Activated naive CD8-positive, alpha-beta T cell treated with anti-CD3 and anti-CD28 coated beads, Interleukin-2, amount 10 ng/mL, durations not matched to agents 7 days and 5 days (primary cell): ENCODE measurements around the gene CRYBG1. TPM values are rescaled to one million over a fixed set of nuclear protein-coding genes. Genes with fewer than 3 reads are reported as not detected.
"Not testable (repeated sequence)": the region's sequence is repeated elsewhere in the genome, so short reads cannot be mapped to it uniquely, and the experiment has no call there.

ENCODE experiments used
- ATAC-seq: fragments of 150-1000 bp; cut with Tn5 transposase; one replicate; pipeline ENCODE4 v1.10.0; 2021; ENCODE audit warnings: low read depth, moderate library complexity
- POLR2A ChIA-PET: fragments of 350-600 bp; sonication (Branson Sonifier 250); formaldehyde crosslinking; loops from one replicate; lab custom pipeline; 2021; ENCODE audit warnings: antibody characterized with exemption; lab: Charles Lee
- DNase-seq: peaks from one replicate; pipeline ENCODE4 v3.0.0; 2021
- H3K27ac Mint-ChIP-seq: one replicate; pipeline ENCODE4 v1.8.0; 2022; ENCODE audit warnings: mild to moderate bottlenecking, mixed read lengths
- H3K27me3 Mint-ChIP-seq: one replicate; pipeline ENCODE4 v1.8.0; 2022; ENCODE audit warnings: mild to moderate bottlenecking, moderate library complexity, mixed read lengths
- H3K36me3 Mint-ChIP-seq: one replicate; pipeline ENCODE4 v1.8.0; 2021; ENCODE audit warnings: mild to moderate bottlenecking, mixed read lengths
- H3K4me1 Mint-ChIP-seq: one replicate; pipeline ENCODE4 v1.8.0; 2021; ENCODE audit warnings: mixed read lengths
- H3K4me3 Mint-ChIP-seq: one replicate; pipeline ENCODE4 v1.8.0; 2022; ENCODE audit warnings: mild to moderate bottlenecking, moderate library complexity, mixed read lengths
- H3K9me3 Mint-ChIP-seq: one replicate; pipeline ENCODE4 v1.8.0; 2021; ENCODE audit warnings: mixed read lengths
- total RNA-seq, 2 experiments: library from RNA; stranded (reverse); gene quantifications; one replicate each; pipeline ENCODE4 v1.2.3, GENCODE V29; 2021

The CRYBG1 gene
- total RNA-seq, 2 experiments from 2014 or later, result 34.8 to 37.3 TPM

DNA sequence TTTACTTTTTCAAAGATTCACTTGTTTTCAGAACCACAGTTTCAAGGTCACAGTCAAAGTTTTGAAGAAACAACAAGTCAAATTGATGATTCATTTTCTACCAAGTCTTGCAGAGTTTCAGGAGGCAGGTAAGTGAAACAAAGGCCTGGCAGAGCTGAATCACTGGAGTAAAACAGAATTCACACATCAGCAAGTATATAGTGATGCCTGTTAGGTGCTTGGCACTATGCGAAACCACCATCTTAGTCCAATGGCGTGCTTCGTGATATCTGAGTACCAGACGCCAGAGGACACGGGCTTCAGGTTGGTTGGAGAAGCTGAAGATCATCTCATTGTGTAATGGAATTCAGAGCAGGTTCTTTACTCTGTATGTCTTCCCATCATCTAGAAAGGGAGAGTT, 192.9 kb downstream of the CRYBG1 start:
- Mint-ChIP-seq H3K36me3 (peaks cover 45% of the 10 kb centered on the region), H3K4me1 (peaks cover 4% of the 10 kb centered on the region), H3K4me3 (no peak overlapping the region), H3K27ac (no peak overlapping the region), H3K9me3 (peaks cover 2% of the 10 kb centered on the region), H3K27me3 (no peaks in the 10 kb centered on the region)
- ATAC-seq (no peak), DNase-seq (no peak)
- POLR2A ChIA-PET, result interaction anchor here (1.4 kb wide), 1 partner anchor 41 kb away, joined by 5 read pairs; no protein-coding TSS in a partner anchor

DNA sequence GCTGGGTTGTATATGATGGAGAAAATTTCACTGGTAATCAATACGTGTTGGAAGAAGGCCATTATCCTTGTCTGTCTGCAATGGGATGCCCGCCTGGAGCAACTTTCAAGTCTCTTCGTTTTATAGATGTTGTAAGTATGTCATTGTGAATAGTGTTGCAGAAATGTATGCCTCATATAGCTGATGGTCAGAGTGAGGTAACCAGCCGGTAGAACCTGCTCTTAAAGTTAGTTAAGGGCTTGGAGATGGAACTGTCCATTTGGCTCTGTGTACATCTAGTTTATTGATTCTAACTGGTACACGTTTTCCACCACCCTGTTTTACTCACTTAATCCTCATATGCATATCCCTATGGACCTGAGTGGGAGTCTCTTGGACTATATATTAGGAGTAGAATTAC, 195.2 kb downstream of the CRYBG1 start:
- no peak overlapping the region for H3K4me3 Mint-ChIP-seq
- no peaks in the 10 kb centered on the region for H3K27me3 Mint-ChIP-seq
- ATAC-seq, result no peak
- no peak overlapping the region for H3K27ac Mint-ChIP-seq
- DNase-seq, result no peak
- POLR2A ChIA-PET, result no interaction called here
- H3K4me1 Mint-ChIP-seq, result peaks cover 4% of the 10 kb centered on the region
- H3K9me3 Mint-ChIP-seq, result peaks cover 2% of the 10 kb centered on the region
- H3K36me3 Mint-ChIP-seq, result peaks cover 36% of the 10 kb centered on the region

DNA sequence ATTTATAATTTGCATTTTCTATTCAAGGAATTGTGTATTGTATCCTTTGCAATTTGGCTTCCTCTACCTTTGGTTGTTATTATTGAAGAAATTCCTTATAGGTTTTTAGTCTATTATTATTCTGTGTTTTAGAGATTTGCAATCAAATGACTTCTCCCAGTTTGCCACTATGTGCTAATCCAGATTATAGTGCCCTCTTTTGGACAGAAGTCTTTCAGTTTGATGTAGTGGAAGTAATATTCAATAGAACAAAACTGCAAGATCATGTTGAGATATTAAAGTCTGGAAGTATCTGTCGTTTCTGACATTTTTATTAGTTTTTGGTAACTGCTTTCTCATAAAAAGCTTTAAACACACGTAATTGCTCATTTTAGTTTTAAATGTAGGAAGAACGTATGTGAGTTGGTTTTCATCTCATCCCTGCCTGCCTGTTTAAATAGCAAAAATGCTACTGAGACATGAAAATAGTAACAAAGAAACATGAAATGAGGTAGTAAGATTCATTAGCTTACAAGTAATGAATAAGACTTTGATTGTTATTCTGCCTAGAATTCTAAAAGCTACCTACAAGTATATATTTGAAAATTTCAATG, 195.9 kb downstream of the CRYBG1 start:
- POLR2A ChIA-PET, result no interaction called here
- Mint-ChIP-seq H3K4me3 (no peak overlapping the region), H3K4me1 (peaks cover 4% of the 10 kb centered on the region), H3K9me3 (no peaks in the 10 kb centered on the region), H3K27ac (no peak overlapping the region), H3K27me3 (no peaks in the 10 kb centered on the region), H3K36me3 (peaks cover 29% of the 10 kb centered on the region)
- ATAC-seq, result no peak
- DNase-seq, result no peak

DNA sequence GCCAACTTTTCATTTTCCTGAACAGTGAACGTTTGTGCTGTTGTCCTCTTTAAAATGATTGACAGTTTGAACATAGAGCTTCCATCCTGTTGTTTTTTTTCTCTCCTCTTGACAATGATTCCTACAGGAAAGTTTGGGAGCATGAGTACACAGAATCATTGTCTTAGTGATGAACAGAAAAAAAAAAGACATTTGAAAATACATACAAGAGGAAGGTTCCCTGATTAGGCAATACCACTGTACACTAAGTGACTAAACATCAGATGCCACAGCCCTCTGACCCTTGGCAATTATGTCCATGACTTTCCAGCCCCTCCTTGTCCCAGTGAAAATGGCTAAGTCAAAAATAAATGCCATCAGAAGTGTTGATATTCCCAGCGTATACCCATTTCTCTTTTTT, 197.3 kb downstream of the CRYBG1 start:
- peaks cover 22% of the 10 kb centered on the region for H3K36me3 Mint-ChIP-seq
- POLR2A ChIA-PET, result no interaction called here

DNA sequence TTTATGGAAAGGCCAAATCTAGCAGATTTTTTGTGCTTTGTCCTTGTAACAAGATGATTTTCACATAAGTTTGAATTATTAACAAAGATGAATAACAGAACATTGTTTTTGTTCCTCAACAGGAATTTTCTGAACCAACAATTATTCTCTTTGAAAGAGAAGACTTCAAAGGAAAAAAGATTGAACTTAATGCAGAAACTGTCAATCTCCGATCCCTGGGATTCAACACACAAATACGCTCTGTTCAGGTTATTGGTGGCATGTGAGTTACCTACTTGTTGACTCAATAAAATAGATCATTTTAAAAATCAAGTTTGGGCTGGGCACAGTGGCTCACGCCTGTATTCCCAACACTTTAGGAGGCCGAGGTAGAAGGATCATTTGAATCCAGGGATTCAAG, 197.8 kb downstream of the CRYBG1 start:
- H3K4me3 Mint-ChIP-seq, result no peak overlapping the region
- no peak overlapping the region for H3K27ac Mint-ChIP-seq
- no peak for ATAC-seq

More for the DNA sequence above, 197.3 kb downstream of the CRYBG1 start:
- Mint-ChIP-seq H3K9me3 (no peaks in the 10 kb centered on the region), H3K27me3 (no peaks in the 10 kb centered on the region), H3K27ac (no peak overlapping the region), H3K4me1 (peaks cover 4% of the 10 kb centered on the region), H3K4me3 (no peak overlapping the region)
- DNase-seq (no peak), ATAC-seq (no peak)

DNA sequence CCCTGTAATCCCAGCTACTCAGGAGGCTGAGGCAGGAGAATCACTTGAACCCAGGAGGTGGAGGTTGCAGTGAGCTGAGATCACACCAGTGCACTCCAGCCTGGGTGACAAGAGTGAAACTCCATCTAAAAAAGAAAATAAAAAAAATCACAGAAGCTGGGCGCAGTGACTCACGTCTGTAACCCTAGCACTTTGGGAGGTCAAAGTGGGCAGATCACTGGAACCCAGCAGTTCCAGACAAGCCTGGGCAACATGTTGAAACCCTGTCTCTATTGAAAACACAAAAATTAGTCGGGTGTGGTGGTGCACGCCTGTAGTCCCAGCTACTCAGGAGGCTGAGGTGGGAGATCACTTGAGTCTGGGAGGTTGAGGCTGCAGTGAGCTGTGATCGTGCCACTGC, 199.1 kb downstream of the CRYBG1 start:
- H3K36me3 Mint-ChIP-seq, result peaks cover 19% of the 10 kb centered on the region
- DNase-seq, H3K9me3 Mint-ChIP-seq, H3K27ac Mint-ChIP-seq, H3K4me1 Mint-ChIP-seq, H3K27me3 Mint-ChIP-seq, H3K4me3 Mint-ChIP-seq, ATAC-seq, POLR2A ChIA-PET: not testable (repeated sequence)

More for the DNA sequence above, 197.8 kb downstream of the CRYBG1 start:
- peaks cover 4% of the 10 kb centered on the region for H3K4me1 Mint-ChIP-seq
- peaks cover 20% of the 10 kb centered on the region for H3K36me3 Mint-ChIP-seq
- H3K9me3 Mint-ChIP-seq, result no peaks in the 10 kb centered on the region
- no peak for DNase-seq
- no peaks in the 10 kb centered on the region for H3K27me3 Mint-ChIP-seq
- POLR2A ChIA-PET, result no interaction called here

DNA sequence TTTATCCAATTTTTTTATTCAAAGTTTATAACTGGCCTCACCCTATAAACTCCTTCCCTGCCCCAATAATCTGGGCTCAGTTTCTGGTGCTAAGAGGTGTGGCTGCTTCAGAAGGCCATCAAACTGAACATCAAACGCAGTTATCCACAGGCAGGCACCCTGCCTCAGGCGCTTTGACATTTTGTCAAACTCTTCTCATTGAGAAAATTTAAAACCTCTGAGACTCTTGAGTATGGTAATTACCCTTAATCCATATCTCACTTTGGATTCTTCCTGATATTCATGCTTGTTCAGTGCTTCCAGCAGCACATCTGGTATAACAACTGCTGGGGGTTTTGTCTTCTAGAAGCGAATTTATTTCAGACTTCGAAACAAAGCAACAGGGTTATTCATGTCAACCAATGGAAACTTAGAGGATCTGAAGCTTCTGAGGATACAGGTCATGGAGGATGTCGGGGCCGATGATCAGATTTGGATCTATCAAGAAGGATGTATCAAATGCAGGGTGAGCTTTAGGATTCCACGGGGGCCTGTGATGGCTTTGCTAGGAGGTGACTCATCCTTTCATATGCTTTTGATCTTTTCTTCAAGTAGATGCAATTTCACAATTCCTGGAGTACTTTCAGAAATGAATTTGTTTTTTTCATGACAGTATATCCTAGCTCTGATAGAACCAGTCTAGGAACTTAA, 200.6 kb downstream of the CRYBG1 start:
- peaks cover 14% of the 10 kb centered on the region for H3K36me3 Mint-ChIP-seq
- DNase-seq, result no peak
- POLR2A ChIA-PET, result no interaction called here
- no peaks in the 10 kb centered on the region for H3K27me3 Mint-ChIP-seq
- no peaks in the 10 kb centered on the region for H3K9me3 Mint-ChIP-seq
- ATAC-seq, result no peak
- no peak overlapping the region for H3K27ac Mint-ChIP-seq
- H3K4me1 Mint-ChIP-seq, result peaks cover 4% of the 10 kb centered on the region
- H3K4me3 Mint-ChIP-seq, result no peak overlapping the region

DNA sequence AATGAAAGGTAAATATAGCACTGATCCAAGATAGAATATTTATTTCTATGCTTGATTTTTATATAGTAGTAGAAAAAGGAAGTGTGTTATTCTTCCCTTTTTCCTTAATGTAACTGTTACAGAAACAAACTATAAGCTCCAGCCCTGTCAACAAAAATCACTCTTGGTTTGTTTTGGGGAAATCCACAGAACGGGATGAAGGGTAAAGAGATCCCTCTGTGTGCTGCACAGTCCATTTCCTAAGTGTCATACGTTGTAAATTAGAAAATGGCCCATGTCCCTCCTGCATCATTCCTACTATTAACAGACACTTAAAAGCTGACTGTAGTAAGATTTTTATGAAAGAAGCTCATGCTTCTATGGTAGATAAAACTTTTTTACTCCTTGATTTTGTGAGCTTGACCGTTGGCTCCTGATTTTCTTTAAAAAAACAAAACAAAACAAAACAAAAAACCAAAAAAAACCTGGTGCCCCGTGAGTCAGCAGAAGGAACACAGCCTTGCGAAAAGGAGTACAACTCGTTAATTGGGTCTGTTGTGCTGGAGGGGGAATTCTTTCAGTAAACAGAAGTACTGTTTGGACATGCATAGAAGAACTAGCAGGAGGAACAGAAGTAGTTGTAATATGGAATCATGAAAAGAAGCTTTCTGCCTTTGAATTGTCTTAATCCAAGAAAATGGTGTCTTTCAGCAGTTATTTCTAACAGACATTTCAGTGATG, 201.3 kb downstream of the CRYBG1 start:
- POLR2A ChIA-PET, result no interaction called here
- no peaks in the 10 kb centered on the region for H3K27me3 Mint-ChIP-seq
- H3K9me3 Mint-ChIP-seq, result no peaks in the 10 kb centered on the region
- H3K36me3 Mint-ChIP-seq, result peaks cover 17% of the 10 kb centered on the region
- no peak for ATAC-seq
- DNase-seq, result no peak
- H3K4me3 Mint-ChIP-seq, result no peak overlapping the region
- peaks cover 2% of the 10 kb centered on the region for H3K4me1 Mint-ChIP-seq
- H3K27ac Mint-ChIP-seq, result no peak overlapping the region

DNA sequence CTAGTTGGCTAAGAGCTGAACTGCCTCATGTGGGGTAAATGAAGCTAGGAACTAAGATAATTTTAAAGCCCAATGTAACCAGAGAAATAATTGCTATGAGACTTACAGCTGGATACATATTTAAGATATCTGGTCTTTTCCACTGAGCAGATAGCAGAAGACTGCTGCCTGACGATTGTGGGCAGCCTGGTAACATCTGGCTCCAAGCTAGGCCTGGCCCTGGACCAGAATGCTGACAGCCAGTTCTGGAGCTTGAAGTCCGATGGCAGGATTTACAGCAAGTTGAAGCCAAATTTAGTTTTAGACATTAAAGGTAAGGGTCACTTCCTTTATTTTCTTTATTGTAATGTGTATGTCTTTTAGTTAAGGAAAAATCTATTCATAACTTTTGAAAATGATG, 203.1 kb downstream of the CRYBG1 start:
- POLR2A ChIA-PET, result interaction anchor here (1.2 kb wide), 2 partner anchors 9 to 13 kb away, joined by 4 read pairs; no protein-coding TSS in a partner anchor
- H3K27ac Mint-ChIP-seq, result no peak overlapping the region
- H3K36me3 Mint-ChIP-seq, result peaks cover 13% of the 10 kb centered on the region
- DNase-seq (no peak), ATAC-seq (no peak)
- no peaks in the 10 kb centered on the region for H3K27me3 Mint-ChIP-seq
- H3K9me3 Mint-ChIP-seq, result no peaks in the 10 kb centered on the region
- no peak overlapping the region for H3K4me3 Mint-ChIP-seq
- H3K4me1 Mint-ChIP-seq, result peaks cover 2% of the 10 kb centered on the region

DNA sequence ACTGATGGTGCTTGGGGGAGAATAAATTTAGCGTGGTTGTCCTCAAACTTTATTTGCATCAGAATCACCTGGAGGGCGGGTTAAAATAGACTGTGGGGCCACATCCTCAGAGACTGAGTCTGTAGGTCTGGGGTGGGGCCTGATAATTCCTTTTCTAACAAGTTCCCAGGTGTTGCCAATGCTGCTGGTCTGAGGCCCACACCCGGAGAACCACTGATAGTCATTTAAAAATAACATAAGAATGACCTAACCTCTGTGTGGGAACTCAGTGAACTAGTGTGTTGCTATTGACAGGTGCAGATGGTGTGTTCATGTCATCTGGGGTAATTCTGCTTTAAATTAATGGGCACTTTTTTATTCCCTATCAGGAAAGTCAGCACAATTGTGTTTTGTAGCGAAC, 204.0 kb downstream of the CRYBG1 start:
- no peak for DNase-seq
- H3K27ac Mint-ChIP-seq, result no peak overlapping the region
- H3K4me1 Mint-ChIP-seq, result peaks cover 2% of the 10 kb centered on the region
- no peaks in the 10 kb centered on the region for H3K27me3 Mint-ChIP-seq
- no peak overlapping the region for H3K4me3 Mint-ChIP-seq
- no peak for ATAC-seq
- POLR2A ChIA-PET, result interaction anchor here (0.7 kb wide), 1 partner anchor 45 kb away, joined by 3 read pairs; no protein-coding TSS in a partner anchor
- peaks cover 9% of the 10 kb centered on the region for H3K36me3 Mint-ChIP-seq
- no peaks in the 10 kb centered on the region for H3K9me3 Mint-ChIP-seq

DNA sequence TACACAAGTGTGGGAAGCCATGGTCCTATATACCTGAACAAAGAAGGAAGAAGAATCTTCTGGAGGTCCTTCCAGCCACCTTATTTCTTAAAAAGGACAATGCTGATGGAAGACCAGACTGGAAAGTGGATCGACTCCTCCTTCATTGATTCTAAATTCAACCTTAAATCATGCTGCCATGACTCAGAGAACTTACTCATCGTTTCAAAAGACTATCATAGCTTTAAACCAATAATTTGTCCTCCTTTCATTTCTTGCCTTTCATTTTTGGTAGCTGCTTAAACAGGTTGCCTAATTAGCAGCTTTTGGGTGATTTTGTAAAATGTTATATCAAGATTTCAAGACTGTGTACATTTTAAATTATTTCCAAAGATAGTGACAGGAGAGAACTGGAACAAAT, 208.0 kb downstream of the CRYBG1 start:
- POLR2A ChIA-PET, result no interaction called here
- no peaks in the 10 kb centered on the region for H3K4me1 Mint-ChIP-seq
- DNase-seq (no peak), ATAC-seq (no peak)
- H3K27me3 Mint-ChIP-seq, result no peaks in the 10 kb centered on the region
- H3K36me3 Mint-ChIP-seq, result peaks cover 15% of the 10 kb centered on the region
- no peaks in the 10 kb centered on the region for H3K9me3 Mint-ChIP-seq
- no peak overlapping the region for H3K27ac Mint-ChIP-seq
- no peak overlapping the region for H3K4me3 Mint-ChIP-seq

DNA sequence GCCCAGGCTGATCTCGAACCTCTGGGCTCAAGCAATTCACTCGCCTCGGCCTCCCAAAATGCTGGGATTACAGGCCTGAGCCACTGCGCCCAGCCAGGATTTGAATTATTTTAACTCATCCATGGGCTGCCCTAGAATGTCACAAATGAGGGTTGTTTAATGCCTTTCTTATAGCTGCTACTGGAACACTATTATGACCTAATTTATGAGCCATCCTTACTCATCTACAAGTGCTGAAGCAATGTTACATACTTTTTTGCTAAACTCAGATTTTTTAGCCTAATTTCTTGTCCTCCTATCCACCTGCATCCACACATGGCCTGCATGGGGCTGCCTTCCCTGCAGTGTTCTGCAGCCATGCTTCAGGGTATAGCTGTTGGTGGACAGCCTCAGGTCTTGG, 208.9 kb downstream of the CRYBG1 start:
- POLR2A ChIA-PET, result no interaction called here
- Mint-ChIP-seq H3K36me3 (peaks cover 11% of the 10 kb centered on the region), H3K4me1 (peaks cover 1% of the 10 kb centered on the region), H3K27ac (no peak overlapping the region), H3K4me3 (no peak overlapping the region), H3K27me3 (no peaks in the 10 kb centered on the region), H3K9me3 (no peaks in the 10 kb centered on the region)
- DNase-seq, result no peak
- no peak for ATAC-seq

DNA sequence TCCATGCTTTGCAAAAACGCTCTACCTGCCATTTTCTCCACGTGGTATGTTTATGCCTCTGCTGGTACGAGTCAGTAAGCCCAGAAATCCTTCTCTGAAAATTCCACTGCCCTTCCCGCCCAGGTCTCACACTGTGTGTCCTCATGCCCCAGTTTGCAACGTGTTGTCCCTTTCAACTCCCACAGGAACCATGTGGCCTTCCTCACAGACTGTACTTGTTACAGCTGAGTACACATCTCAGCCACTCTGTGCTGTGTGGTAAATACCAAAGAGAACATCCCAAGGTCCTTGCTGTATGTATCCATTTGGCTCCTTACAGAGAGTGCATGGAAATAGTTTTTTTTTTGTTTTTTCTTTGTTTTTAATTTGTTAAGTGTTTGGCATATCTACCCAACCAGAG, 211.9 kb downstream of the CRYBG1 start:
- POLR2A ChIA-PET, result interaction anchor here (1.1 kb wide), 1 partner anchor 9 kb away, joined by 4 read pairs; no protein-coding TSS in a partner anchor
- Mint-ChIP-seq H3K27me3 (no peaks in the 10 kb centered on the region), H3K4me1 (peaks cover 9% of the 10 kb centered on the region), H3K27ac (no peak overlapping the region), H3K9me3 (no peaks in the 10 kb centered on the region), H3K36me3 (peaks cover 8% of the 10 kb centered on the region), H3K4me3 (no peak overlapping the region)
- no peak for DNase-seq
- no peak for ATAC-seq
